ENCODE results near the gene MERTK.
"Not testable (repeated sequence)": the region's sequence is repeated elsewhere in the genome, so short reads cannot be mapped to it uniquely, and the experiment has no call there.

The MERTK gene

DNA sequence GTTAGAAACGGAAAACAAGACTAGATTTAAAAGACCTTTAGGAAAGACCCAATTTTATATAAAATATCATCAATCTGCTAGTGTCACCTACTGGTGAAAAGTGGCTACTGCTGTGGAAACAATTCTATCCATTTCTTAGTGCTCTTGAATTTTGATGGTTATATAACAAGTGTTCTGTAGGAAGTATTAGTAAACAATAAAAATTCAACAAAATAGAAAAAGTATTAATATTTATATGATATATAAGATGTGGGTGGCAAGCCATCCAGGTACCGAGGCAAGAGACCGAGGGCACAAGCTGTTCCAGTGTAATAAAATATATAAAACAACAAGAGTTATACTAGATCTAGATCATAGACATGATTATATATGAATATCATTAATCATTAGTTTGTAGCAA lies 150.5 kb downstream of the MERTK start:
- DNase-seq: peak; percentile 71

DNA sequence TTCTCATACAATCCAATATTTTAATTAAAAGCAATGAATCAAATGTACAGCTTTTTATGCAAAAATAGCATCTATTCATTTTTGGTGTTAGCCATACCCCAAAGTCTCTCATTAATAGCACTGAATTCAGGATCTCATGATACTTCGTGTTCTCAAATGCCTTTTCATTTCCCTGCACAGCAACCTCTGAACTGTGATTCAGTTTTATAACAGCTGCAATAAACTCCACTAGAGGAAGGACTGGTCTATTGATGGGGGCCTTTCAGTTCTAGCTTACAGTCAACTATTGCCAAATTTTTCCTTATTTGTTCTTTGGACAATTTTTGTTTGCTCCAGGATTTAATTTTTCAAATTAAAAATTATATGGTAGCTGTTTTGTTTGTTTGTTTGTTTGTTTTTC lies 151.9 kb downstream of the MERTK start:
- no peak for DNase-seq

GRCh38 chr2:112053917-112054846 lies 155.8 kb downstream of the MERTK start:
- DNase-seq: peak; percentile 97

DNA sequence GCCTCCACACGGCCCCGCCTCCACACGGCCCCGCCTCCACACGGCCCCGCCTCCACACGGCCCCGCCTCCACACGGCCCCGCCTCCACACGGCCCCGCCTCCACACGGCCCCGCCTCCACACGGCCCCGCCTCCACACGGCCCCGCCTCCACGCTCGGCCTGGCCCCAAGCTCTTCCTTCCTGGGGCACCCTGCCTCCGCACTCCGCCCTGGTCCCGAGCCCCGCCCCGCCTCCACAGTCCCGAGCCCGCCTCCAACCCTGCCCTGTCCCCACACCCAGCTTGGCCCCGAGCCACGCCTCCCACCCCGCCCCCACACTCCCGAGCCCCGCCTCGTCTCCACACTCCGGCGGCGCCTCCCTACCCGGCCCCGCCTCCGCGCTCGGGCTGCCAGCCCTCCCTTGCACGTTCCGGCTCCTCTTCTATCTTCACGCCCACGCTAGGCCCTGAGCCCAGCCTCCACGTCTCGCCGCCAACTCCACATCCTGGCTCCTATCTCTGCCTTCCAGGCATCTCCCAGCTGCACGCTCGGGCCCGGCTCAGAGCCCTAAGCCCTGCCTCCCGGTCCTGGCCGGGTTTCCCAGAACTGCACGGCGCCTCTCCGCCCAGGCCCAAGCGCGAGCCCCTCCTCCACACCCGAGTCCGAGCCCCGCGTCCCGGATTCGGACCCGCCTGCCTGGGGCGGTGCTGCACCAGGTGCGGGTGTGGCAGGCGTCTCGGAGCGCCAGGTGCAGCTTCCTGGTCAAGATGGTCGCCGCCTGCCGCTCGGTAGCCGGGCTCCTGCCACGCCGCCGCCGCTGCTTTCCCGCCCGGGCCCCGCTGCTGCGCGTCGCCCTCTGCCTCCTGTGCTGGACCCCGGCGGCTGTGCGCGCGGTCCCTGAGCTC lies 156.7 kb downstream of the MERTK start, which contains the start of gene TMEM87B:
TSS of gene TMEM87B (plus strand) at position 423 of the 883 bp plus-strand sequence. CDS start at position 746, 323 bp downstream.
- DNase-seq: peak; percentile 98

DNA sequence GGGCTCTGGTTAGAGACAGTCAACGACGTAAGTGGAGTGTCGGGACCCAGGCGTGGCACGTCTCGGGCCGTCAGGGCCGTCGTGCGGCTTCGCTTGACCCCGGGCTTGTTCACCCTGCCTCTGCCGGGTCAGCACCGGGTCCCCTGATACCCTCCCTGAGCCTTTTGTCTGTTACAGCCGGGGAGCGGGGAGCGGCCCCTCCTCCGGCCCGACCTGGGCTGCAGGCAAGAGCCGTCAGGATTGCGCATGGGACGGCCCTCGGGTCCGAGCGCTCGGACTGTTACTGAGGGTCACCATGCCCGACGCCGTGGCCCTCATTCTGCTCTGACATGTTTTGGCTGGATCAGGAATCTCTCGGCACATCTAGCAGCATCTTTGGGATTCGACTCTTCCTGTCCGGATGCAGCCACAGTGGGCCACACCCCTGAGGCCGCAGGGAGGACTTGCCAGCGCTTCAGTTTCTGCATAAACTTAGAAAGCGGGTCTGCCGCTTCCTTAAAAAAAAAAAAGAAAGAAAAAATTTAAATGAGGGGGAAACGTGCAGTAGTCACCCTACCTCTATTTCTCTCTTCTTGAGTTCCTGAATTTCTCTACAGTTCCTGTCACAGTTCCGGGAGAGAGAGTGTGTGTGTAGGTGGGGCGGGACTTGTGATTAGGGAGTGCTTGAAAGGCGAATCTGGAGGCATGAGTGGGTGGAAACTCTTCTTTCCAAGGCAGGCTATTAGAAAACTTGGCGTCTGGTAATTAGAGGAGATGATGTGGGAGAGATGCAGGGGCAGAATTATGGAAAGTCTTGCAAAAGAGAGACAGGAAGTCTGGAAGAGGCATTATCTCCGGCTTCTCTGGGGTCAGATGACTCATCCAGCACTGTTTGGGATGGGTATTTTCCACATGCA lies 157.6 kb downstream of the MERTK start:
- DNase-seq: peak; percentile 41

- no peak for DNase-seq
Observed at GRCh38 chr2:112056626-112056987, 158.2 kb downstream of the MERTK start.

DNA sequence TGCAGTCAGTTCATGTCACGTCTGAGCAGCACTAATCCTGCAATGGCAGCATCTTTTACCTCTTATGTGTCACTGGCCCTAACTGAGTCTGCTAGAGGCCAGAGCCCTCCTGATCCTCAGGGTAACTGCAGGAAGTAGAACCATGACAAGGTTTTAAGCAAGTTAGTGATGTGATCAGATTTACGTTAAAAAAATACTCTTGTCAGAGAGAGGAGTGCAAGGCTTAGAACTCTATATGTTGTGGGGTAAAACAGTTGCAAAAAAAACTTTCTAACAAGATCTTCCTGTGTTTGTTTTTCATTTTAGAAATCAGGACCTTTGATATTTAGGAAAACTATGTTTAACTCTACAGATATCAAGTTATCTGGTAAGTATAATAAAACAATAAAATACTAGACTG lies 161.3 kb downstream of the MERTK start:
- no peak for DNase-seq

DNA sequence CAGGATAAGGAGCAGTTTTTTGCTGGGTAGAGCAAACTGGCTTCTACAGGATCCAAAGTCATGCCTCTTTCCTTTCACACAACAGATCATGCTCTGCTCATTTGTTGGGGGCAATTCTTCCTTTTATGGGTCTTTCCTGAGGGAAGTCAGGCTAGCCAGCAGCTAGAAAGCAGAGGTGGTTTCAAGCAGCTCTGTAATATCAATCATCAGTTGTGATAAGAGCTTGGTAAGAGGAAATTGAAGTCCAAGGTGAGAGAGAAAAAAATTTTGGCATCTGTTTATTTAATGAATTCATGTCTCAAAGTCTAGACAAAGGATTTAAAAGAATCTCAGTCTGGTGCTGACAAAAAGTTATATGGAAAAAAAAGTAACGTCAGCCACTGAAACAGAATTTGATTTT lies 162.9 kb downstream of the MERTK start:
- no peak for DNase-seq

- DNase-seq: no peak
Observed at GRCh38 chr2:112061840-112062239, 163.4 kb downstream of the MERTK start.

DNA sequence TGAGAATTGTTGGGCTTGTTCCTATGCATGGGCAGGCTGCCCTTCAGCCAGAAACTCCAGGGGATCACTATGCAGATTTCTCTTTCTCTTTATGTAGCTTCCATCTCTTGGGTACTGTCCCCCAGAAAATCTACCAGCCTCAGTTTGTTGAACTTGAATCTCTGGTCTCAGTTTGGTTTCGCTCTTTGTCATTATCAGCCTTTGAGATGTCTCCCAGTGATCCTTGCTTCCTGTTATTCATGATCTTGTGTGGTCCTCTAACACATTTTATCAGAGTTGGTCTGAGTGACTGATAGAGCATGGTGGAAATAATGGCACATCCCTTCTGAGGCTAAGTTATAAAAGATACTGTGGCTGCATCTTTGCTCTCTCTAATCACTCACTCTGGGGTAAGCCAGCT lies 164.5 kb downstream of the MERTK start:
- DNase-seq: no peak

GRCh38 chr2:112065486-112065885 lies 167.1 kb downstream of the MERTK start:
- no peak for DNase-seq

DNA sequence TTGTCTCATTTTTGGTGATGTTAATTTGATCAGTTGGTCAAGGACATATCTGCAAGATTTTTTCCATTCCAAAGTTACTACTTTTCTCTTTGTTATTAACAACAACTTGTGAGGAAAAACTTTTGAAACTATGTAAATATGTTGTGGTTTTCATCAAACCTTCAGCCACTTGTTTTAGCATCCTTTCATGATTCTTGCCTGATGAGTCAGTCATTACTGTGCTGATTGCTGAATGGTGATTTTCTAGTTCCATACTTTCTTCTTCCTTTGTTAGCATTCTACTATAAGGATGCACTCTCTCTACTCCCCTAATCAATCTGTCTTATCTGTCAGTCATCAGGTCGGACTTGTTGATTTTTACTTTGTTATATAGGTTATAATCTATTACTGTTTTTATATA lies 167.6 kb downstream of the MERTK start:
- DNase-seq: no peak

DNA sequence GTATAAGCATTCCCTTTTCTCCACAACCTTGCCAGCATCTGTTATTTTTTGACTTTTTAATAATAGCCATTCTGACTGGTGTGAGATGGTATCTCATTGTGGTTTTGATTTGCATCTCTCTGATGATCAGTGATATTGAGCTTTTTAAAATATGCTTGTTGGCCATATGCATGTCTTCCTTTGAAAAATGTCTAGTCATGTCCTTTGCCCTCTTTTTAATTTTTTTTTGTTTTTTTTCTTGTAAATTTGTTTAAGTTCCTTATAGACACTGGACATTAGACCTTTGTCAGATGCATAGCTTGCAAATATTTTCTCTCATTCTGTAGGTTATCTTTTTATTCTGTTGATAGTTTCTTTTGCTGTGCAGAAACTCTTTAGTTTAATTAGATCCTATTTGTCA lies 171.4 kb downstream of the MERTK start:
- not testable (repeated sequence) for DNase-seq

- no peak for DNase-seq
Observed at GRCh38 chr2:112073875-112074274, 175.5 kb downstream of the MERTK start.

GRCh38 chr2:112074506-112074905 lies 176.1 kb downstream of the MERTK start:
- DNase-seq: no peak

DNA sequence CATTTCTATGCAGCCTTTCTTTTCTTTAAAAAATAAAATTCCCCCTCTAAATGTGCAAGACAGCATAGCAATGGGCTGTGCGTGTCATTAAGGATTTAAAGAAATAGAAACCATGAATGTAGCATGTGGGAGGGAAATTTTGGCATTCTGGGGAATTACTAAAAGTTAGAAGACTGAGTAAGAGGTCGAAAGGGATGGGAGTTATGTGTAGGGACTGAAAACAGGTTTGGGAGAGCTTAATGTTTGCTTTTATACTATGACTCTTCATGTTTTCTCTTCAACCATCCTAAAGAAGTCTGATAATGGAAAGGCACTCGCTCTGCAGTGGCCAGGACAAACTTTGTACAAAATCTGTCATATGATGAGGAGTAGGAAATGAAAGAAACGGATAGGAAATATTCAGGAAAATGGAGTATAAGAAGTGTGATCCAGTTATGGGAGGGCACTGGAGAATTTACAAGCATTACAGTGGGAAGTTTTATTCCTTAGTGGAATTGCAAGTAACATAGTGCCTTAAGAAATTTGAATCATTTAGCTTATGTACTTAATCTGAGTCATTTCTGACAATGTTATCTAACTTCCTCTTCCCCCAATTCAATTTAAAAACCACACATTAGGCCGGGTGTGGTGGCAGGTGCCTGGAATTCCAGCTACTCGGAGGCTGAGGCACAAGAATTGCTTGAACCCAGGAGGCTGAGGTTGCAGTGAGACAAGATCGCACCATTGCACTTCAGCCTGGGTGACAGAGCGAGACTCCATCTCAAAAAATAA lies 177.3 kb downstream of the MERTK start:
- DNase-seq: no peak

DNA sequence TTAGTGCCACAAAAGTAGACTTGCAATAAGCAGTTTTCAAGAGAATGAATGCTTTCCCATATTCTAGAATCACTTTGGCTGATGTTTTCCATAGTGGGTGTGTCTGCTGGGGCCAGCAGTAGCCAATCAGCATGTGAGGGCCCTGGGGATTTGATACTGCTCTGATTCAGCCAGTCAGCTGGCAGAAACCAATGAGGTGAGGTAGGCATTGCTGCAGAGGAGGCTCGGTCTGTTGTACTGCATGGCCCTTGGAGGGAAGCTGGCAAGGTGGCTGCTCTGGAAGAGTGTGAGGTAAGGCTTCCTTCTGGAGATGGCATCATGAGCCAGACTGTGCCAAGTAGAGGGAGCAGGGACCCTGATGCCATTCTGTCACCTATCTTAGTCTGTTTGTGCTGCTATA lies 179.4 kb downstream of the MERTK start:
- DNase-seq: no peak

Measured in CD4-positive, alpha-beta T cell treated with Interleukin-17A for 1 hour (primary cell).